NCI-H1436 (cell line): Measurements from ENCODE around the gene HBS1L.

ENCODE experiments used
- DNase-seq: peaks from one replicate; lab custom pipeline; 2025; lab: John Stamatoyannopoulos, UW

HBS1L gene

DNA sequence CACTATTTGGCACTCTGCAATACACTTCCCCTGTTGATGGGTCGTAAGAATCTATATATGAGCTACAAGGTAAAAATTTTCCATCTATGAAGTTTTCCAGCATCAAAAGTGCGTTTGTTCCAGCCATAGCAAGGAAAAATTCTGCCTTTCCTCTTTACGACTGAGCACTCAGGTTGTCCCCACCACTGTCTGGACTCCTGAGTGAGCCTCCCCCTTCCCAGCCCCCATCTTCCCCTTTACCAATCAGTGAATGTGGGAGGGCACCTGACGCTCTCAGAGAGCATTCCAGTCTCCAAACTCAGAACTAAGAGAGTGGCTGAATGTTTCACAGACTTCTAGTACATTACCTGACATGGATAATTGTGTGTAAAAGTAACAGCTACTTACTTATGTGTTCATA is 104.7 kb downstream of the HBS1L start, which contains the start of gene ALDH8A1:
ALDH8A1 (minus strand) TSS at position 175 of the 400 bp plus-strand sequence; CDS start at position 127, 48 bp downstream.
- DNase-seq, result no peak

DNA sequence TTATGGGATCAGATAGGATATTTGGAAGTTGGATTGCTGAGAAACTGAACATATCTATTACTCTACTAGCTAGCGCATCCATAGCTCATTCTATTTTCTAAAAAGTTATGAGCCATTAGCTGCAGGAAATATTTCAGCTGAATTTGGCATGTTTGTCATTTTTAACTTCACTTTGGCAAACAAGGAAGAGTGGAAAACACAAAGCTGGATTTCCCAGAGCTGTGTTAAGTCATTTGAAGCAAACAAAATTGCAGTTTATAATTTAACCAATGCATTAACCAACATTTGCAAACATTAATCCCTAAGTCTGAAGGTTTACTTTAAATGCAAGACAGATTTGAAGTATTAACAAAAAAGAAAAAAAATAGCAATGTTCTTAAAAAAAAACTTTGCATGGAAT is 105.9 kb downstream of the HBS1L start:
- no peak for DNase-seq

- DNase-seq, result no peak
Measured at GRCh38 chr6:134948142-134948541, 106.5 kb downstream of the HBS1L start.

DNA sequence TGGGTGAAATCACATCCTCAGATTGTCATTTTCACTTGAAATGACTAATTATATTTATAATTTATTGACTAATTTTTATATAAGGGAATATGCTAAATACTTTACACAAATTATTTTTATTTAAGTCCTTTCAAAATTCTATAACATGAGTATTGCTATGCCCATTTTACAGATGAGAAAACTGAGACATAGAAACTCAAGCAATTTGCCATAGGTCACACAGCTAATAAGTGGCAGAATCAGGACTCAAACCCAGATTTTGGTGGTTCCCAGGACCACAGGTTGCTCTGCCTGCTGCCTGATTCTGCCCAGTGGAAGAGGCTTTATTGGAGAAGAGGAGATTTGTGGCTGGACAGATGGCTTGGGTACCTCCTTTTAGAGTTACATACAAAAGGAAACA is 109.6 kb downstream of the HBS1L start:
- DNase-seq, result no peak

DNA sequence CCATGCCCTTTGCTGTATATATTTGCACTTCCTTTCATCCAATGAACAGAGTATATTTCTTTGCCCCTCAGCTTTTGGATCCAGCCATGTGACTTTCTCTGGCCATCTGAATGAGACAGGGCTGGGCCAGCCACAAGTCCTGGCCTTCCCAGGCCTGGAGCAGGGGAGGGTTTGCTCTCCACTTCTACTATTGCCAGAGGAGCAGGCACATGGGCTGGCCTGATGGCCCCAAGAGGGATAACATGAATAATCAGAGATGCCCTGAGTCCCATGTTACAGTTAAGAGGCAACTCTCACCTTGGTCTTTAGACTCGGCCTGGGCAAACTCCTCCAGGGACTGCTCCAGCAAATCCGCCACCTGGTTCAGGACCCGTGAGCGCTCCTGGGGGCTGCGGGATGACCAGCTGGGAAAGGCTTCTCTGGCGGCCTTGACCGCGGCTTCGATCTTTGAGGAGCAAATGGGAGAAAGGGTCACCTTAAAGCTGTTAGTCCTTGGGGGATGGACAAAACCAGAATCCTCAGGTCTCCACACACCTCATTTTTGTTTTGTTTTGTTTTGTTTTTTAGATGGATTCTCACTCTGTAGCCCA is 111.0 kb downstream of the HBS1L start:
- DNase-seq, result no peak

GRCh38 chr6:134938896-134939295 is 115.7 kb downstream of the HBS1L start:
- no peak for DNase-seq

- DNase-seq, result no peak
Measured at GRCh38 chr6:134937426-134937825, 117.2 kb downstream of the HBS1L start.

DNA sequence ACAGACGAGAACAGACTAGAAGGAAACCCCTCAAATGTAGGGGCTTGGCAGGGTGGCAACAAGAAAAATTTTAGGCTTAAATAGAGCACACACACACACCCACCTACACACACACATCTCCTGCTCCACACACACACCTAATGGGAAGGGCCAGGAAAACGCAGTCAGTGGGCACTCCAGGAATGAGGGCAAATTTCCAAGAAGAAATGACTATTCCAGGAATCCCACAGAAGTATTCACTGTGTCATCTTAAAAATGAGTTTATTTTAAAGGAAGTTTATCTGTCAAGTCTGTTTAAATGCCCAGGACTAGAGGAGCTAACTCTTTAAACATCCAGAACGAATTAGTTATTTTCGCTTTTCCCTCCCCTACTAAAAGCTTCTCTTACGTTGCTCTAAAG is 117.7 kb downstream of the HBS1L start:
- no peak for DNase-seq

GRCh38 chr6:134936476-134936875 is 118.1 kb downstream of the HBS1L start:
- DNase-seq, result no peak

- DNase-seq, result peak; percentile 5
Measured at GRCh38 chr6:134934793-134935485, 119.7 kb downstream of the HBS1L start.

GRCh38 chr6:134932535-134933470 is 121.8 kb downstream of the HBS1L start:
- no peak for DNase-seq

DNA sequence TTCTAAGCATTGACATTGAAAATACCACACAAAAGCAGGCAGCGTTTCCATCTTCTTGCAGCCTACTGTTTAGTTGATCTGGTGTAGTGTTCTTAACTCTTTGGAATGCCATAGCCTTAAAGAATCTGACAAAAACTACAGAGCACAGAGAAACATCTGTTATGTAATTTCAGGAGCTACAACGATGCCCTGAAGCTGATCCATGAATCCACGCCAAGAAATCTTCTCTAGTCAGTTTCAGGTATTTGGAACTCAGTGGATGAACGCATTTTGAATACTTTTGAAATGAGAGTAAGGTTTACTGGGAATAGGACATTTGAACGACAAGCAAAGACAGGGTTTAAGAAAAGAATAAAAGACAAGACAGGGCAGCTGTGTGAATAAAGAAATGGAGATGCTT is 122.5 kb downstream of the HBS1L start:
- DNase-seq, result no peak

DNA sequence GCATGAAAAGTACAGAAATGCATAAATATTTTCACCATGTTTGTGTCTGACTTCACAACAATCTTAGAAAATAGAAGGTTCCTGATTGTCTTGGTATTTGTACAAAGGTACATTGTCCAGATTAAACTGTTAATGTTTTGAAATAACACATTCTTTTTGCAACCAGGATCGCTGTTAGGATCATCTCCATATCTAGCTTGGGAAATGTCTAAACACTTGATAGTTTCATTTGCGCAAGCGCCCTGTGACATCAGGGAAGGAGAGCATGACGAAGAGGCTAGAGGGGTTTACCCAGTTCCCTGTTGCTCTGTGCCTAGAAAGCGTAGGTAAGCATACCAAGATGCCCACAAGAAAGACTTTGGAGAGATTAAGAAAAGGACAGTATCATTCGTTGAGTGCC is 124.2 kb downstream of the HBS1L start:
- DNase-seq, result no peak

DNA sequence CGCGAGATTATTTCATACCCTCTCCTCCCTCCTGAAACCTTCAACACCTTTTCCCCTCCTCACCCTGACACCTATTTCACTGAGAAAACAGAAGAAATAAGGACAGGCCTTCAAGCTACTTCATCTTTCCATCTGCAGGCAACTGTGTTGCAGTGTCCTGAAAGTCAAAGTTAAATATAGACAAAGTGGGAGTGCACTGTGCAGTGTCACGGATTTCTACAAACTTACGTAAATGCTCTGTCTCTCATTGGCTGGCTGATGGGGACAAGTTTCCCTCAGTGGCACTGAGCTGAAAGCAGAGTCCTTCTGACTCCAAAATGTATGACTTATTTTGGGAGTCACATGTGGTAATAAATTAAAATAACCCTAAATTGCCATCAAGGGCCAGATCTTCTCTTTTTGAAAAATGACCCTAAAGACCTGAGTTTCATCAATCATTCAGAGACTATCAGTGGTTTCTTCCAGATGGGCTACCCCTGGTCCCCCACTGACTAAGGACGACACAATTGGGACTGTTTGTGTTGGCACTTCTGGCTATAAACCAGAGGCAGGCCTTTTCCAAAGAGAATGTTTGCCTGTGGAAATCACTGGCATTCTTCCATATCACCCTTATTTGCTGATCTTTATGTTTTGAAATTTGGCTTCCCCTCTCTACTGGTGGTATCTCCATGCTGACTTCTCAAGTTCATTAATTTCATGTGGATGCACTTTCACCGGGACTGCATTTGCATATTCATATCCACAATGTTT is 126.3 kb downstream of the HBS1L start:
- DNase-seq, result no peak

DNA sequence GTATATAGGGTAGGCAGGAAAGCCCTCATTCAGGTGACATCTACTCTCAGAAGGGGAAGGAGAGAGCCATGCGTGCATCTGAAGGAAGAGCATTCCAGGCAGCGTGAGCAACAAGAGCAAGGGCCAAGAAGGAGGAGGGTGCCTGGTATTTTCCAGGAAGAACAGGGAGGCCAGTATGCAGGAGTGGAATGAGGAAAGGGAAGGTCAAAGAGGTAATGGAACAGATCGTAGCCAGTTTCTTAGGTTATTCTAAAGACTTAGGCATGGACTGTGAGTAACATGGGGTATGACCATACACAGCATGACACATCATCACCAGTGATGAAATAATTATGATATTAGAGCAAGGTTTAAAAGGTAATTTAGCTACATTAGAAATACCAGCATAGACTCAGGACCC is 128.8 kb downstream of the HBS1L start:
- no peak for DNase-seq

GRCh38 chr6:134921721-134922261 is 132.8 kb downstream of the HBS1L start:
- DNase-seq, result no peak

- DNase-seq, result no peak
Measured at GRCh38 chr6:134921276-134921675, 133.3 kb downstream of the HBS1L start.

DNA sequence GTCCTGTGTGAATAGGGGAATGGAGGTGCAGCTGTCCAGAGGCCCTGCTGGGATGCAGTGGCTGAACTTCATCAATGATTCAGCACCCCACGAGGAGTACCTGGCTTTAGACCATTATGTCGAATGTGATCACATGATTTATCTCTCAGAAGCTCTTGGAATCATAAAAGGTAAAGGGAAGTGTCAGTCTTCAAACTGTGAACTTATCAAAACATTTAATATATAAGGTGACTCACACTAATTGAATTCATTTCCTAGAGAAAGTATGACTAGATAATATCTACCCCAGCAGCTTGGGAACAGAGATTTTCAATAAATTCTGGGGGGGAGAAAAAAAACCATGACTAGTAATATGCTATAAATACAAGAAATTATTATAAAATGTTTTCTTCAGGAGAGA is 134.2 kb downstream of the HBS1L start:
- no peak for DNase-seq

DNA sequence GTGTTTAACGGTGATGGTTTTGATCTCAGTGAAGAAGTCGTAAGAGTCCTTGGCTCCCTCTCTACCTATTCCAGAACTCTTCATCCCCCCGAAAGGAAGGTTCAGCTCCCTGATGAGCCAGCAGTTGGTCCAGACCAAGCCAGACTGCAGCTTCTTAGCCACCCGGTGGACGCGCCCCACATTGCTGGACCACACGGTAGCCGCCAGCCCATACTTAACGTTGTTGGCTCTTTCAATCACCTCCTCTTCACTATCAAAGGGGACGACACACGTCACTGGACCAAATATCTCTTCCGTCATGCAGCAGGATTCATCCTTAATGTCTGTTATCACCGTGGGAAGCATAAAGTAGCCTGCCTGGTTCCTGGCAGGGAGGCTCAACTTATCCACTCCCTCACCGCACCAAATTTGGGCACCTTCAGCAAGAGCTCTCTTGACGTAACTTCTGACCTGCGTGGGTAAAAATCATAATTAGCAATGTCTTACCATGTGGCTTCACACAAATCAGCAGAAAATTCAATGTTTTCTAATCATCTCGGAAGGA is 136.1 kb downstream of the HBS1L start:
- DNase-seq, result no peak

DNA sequence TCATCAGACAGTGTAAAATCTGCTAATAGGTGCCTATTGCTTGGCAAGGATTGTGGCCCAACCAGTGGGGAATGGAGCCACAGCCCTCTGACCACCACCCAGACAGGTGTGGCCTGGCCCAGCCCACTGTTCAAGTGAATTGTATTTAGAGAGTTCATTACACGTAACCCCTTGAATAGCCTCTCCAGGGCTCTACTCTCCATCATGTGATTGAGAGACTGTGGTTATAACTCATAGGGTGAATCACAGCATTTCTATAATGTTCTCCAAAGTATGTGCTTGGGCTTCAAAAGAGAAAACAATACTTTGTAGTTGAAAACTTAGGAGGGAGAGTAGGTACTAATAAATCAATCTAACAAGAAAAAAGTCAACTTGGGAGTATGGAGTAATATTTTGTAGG is 143.1 kb downstream of the HBS1L start:
- DNase-seq, result no peak

DNA sequence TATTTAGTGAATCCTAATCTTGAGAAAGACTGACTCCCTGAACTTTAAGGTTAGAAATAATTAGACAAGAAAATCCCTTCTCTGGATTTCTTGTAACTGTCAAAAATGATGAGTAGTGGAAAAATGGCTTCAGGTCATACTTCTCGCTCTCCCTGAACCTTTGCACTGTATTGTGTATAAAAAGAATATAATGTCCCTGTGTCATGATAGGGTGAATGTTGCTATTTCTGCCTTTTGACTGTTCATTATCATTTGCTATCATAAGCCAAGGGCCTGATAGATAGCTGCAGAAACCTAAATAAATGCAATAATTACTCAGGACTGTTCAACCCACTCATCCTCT is 144.1 kb downstream of the HBS1L start:
- DNase-seq, result no peak
